GM19043 (cell line): Measurements from ENCODE around the gene CCDC3.

Experiments
- ATAC-seq: cut with Tn5 transposase; IDR thresholded peaks from one replicate; pipeline ENCODE4 v1.9.1; 2021; ENCODE audit warnings: low read depth; ENCODE audit not compliant: unreplicated experiment

The CCDC3 gene

DNA sequence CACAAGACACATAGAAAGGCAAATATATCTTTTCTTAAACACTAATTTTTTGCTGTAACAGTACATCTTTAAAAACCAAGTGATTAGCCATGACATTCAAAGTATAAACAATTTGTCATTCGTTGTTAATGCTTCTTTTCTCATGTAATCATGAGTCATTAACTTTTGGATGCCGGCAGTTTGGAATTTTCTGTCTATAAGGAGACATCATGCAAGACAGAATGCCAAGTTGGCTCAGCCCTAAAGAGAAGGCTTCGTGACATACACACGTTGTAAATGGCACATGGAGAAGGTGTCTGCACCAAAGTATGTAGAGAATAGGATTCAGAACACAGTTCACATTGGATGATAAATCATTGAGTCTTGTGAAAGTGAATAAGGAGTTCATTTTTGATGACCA is 35.9 kb downstream of the CCDC3 start:
- no peak for ATAC-seq

- no peak for ATAC-seq
Observed at GRCh38 chr10:12962556-12962955, 39.0 kb downstream of the CCDC3 start.

DNA sequence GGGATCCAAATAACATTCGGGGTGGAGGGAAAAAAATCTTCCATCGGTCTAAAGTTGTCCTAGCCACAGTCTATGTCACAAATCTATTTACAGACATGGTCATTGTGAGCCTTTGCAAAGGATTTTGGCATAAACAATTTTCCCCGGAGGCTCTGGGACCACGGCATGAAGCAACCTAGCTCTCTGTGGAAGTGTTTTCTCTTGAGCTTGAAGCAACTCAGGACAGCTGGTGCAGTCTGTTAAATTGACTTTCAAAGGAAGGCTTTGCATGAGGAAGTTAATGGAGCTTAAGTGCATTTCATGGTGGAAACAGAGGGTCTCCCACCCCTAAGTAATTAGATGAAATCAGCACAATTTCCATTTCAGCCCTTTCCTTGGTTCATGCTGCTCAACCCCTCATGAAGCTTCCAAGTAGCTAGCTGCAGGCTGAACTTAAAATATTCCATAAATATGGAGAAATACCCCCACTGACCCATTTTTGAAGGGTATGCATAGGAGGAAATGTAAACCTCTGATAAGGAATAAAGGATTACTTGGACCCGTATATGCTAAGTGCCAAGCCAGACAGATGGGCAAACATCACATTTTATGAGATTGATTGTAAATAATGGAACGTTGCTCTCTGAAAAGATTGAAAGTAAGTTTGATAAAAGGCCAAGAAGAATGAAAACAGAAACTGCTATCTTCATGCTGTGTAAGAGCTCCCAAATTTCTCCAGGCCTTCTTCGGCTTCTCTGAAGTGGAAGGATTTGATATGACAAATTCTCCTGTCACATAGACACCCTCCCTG is 39.9 kb downstream of the CCDC3 start:
- ATAC-seq, result no peak

DNA sequence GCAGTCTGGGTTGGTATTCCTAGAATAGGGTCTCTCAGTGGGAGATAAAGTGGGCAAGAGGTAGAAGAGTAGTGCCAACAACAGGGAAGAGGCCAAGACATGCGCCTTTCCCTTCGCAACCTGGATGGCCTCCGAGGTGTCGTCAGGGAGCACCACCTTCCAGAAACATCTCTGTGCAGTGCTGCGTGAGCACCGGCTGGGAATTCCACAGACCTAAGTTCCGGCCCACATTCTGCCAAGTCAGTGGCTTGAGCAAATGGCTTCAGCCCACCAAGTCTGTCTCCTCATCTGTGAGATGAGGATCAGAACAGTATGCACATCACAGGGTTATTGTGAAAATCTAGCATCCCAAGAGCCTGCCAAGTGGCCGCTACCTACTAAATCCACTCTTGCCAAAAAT is 40.6 kb downstream of the CCDC3 start:
- ATAC-seq, result no peak

- no peak for ATAC-seq
Observed at GRCh38 chr10:12960334-12960898, 41.1 kb downstream of the CCDC3 start.

DNA sequence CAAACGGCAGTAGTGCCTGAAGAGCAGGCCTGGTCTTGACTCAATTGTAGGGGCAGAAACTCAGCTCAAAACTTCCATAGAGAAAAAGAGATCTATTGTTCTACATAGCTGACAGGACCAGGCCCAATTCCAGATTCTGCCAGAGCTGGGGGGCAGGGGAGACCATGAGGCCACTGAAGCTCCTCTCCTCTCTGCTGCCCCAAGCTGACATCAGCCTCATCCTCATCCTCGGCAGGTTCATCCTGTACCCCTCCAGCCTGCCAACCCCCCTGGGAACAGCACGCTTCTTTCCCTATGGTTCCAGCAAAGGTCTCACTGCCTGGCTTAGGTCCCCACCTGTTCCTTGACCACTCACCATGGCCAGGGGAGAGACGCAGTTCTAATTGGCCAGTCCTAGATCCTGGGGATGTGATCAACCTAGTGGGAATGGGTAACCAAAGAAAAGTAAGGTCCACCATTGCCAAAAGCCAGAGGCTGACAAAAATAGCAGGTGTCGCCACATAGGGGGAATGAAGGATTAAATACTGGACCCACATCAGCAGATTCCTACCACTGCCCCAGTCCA is 42.9 kb downstream of the CCDC3 start:
- ATAC-seq, result no peak

DNA sequence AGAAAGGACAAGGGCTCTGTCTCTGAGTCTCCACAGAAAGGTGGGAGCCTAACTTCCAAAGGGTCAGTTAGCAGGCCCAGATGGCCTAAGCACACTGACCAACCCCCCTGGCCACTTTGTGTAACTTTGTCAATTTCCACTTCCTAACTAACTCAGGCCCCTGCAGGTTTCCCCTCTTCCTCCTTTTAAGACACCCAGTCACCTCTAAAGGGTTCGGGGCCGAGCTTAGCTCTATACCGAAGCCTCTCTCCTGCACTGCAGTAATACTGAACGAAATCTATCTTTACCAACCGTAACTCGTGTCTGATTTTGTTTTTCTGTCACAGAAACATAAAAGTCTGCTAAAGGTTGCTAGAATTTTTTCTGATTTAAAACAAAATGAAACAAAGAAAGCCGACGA is 44.4 kb downstream of the CCDC3 start:
- no peak for ATAC-seq

DNA sequence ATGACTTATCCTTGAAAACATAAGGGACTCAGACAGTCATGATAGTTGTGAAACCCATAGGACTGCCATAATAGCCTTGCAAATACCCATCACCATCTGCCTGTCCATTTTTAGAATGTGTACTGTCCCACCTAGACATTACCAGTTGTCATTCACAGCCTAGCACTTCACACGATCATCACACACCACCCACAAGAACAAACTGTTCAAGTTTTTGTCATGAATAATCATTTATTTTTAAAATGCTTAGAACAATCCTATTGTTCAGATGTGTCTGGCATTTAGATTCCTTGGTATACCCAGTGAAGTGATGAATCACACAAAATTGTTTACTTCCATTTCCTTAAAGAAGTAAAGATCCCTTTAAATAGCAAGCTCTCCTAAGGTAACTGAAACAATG is 46.6 kb downstream of the CCDC3 start:
- no peak for ATAC-seq

- no peak for ATAC-seq
Observed at GRCh38 chr10:12950583-12951128, 50.9 kb downstream of the CCDC3 start.

DNA sequence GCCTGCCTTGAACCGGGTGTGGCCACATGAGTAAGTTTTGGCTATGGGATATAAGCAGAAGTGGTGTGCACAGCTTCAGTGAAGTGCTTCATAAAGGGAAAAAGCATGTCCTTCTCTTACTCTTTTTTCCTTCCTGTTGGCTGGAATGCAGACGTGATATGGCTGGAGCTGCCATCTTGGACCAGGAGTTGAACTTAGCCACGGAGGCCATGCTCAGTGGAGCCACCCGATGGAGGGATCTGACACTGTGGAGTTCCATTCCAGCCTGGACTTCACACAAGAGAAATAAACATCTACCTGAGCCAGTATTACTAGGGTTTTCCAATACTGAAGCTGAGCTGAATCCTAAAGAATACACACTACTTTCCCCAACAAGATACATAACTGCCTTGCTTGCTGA is 52.3 kb downstream of the CCDC3 start:
- ATAC-seq, result no peak

GRCh38 chr10:12947741-12948140 is 53.8 kb downstream of the CCDC3 start:
- no peak for ATAC-seq

DNA sequence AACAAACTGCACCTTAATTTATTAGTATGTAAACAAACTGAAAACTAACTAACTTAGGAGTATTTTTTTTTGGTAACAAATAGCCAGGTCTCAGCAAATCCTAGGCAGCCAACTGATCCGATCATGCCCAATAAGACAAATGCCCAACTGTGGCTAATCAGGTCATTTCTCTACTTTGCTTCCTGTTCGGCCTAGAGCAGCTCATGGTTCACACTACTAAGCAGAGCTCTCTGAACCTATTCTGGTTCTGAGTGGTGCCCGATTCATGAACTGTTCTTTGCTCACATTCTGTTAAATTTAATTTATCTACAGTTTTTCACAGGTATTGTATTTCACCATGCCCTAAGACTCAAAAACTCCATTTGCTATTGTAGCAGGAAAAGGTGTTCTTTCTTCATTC is 55.1 kb downstream of the CCDC3 start:
- ATAC-seq, result no peak

GRCh38 chr10:12945690-12946359 is 55.7 kb downstream of the CCDC3 start:
- no peak for ATAC-seq

DNA sequence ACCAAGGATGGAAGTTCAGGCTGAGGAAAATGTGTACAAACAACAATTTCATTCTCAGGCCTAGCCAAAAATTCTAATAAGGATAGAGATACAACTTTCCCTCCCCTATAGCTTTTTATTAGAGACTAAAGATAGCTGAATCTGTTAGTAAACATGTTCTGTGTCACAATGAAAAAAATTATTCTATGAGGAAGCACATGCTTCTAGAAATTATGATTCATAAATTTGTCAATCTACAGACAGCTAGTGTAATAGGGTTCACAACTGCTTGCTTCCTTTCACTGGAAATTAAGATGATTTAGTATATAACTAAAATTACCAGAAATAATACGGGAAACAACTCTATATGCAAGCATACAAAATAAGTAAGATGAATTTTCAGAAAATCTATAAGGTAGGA is 56.6 kb downstream of the CCDC3 start:
- ATAC-seq, result no peak

- no peak for ATAC-seq
Observed at GRCh38 chr10:12943425-12943824, 58.1 kb downstream of the CCDC3 start.

GRCh38 chr10:12941966-12942365 is 59.5 kb downstream of the CCDC3 start:
- no peak for ATAC-seq

DNA sequence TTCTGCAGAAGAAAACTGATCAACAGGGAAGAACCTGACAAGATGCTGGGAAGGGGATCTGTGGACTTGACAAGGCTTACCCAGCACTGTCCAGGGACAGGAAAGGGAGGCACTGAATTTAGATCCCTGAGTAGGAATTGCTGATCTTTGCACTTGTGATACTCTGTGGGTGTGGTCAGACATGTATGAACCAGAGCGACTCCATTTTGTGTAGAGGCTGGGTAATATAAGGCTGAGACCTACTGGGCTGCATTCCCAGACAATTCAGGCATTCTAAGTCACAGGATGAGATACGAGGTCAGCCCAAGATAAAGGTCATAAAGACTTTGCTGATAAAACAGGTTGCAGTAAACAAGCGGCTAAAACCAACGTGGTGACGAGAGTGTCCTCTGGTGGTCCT is 60.7 kb downstream of the CCDC3 start:
- no peak for ATAC-seq

- no peak for ATAC-seq
Observed at GRCh38 chr10:12938271-12938670, 63.2 kb downstream of the CCDC3 start.

GRCh38 chr10:12937527-12937926 is 64.0 kb downstream of the CCDC3 start:
- no peak for ATAC-seq

- ATAC-seq, result no peak
Observed at GRCh38 chr10:12934777-12935176, 66.7 kb downstream of the CCDC3 start.

- no peak for ATAC-seq
Observed at GRCh38 chr10:12929381-12929780, 72.1 kb downstream of the CCDC3 start.
